HL-60 (cell line): ENCODE results near the gene STN1.
"Not testable (repeated sequence)": the region's sequence is repeated elsewhere in the genome, so short reads cannot be mapped to it uniquely, and the experiment has no call there.

Experiments used
- DNase-seq, 2 experiments: peaks; one replicate each; pipeline ENCODE4 v3.0.0-alpha.2; 2010 to 2020; ENCODE audit warnings: low read depth in 1 of 2, low spot score in 1 of 2
- H3K27ac ChIP-seq: fragments of 250-450 bp; sonication (Bioruptor Pico); replicated peaks from 2 replicates; pipeline ENCODE4 v1.5.1; 2020; ENCODE audit warnings: mild to moderate bottlenecking, moderate library complexity
- H3K27me3 ChIP-seq: fragments of 250-450 bp; sonication (Bioruptor Pico); 2 replicates; pipeline ENCODE4 v1.5.1; 2021; ENCODE audit warnings: mild to moderate bottlenecking, moderate library complexity; ENCODE audit not compliant: insufficient read depth, poor library complexity, severe bottlenecking
- H3K4me3 ChIP-seq: replicated peaks from 2 replicates; pipeline ENCODE4 v1.5.1; 2011; ENCODE audit warnings: mild to moderate bottlenecking, control low read depth, low read length; ENCODE audit not compliant: insufficient read depth
- CTCF ChIP-seq: IDR thresholded peaks from one replicate; pipeline ENCODE4 v1.5.1; 2011; ENCODE audit warnings: low read length, control low read depth, inconsistent platforms; ENCODE audit not compliant: insufficient read depth
- GABPA ChIP-seq: IDR thresholded peaks from 2 replicates; pipeline ENCODE4 v1.6.1; 2012; ENCODE audit warnings: low read depth
- POLR2AphosphoS5 ChIP-seq: IDR thresholded peaks from 2 replicates; pipeline ENCODE4 v1.6.1; 2012; ENCODE audit warnings: low read depth
- REST ChIP-seq: IDR thresholded peaks from 2 replicates; pipeline ENCODE4 v1.6.1; 2012; ENCODE audit warnings: low read depth; ENCODE audit not compliant: insufficient replicate concordance
- SPI1 ChIP-seq: IDR thresholded peaks from 2 replicates; pipeline ENCODE4 v1.6.1; 2012; ENCODE audit warnings: low read depth, mild to moderate bottlenecking, borderline replicate concordance

Gene STN1

DNA sequence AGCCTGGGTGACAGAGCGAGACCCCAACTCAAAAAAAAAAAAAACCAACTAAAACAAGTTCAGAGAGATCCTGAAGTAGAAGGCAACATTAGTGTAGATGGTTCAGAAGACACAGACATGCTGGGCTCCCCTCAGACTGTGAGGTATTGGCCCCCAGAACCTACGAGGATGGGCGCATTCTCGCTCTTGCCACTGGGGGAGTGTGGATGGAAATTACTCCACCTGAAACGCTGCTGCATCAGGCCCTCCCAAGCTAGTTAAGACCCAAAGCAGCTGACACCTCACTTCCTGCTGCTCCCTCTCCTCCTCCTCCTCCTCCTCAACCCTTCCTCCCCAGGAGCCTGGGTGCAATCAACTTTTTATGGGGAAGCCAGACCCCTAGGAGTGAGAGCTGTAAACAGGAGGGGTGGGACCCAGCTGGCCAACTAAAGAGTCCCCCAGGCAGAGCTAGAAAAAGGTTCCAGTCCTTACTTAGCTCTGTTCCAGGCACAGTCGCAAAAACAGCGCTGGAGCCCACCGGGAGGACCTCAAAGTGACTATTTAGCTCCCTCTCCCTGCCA lies 70.0 kb downstream of the STN1 start:
- Histone ChIP-seq H3K4me3 (no peak overlapping the region), H3K27me3 (no peaks in the 10 kb centered on the region), H3K27ac (no peak overlapping the region)
- TF ChIP-seq SPI1 (no peak), REST (no peak), CTCF (peak; percentile 1)
- no peak for DNase-seq

GRCh38 chr10:103847346-103847745 lies 70.6 kb downstream of the STN1 start:
- H3K27me3 ChIP-seq: no peaks in the 10 kb centered on the region
- no peak for DNase-seq
- H3K4me3 ChIP-seq: no peak overlapping the region
- H3K27ac ChIP-seq: no peak overlapping the region
- TF ChIP-seq POLR2AphosphoS5 (no peak), REST (no peak), SPI1 (no peak), CTCF (no peak), GABPA (no peak)

GRCh38 chr10:103845972-103846371 lies 72.0 kb downstream of the STN1 start:
- DNase-seq: peak in 1 of 2 experiments; percentile 70
- H3K27me3 ChIP-seq: no peaks in the 10 kb centered on the region
- no peak overlapping the region for H3K27ac ChIP-seq
- TF ChIP-seq SPI1 (peak; percentile 17; the same call in 1 of the 2 replicates), CTCF (no peak)
- no peak overlapping the region for H3K4me3 ChIP-seq

DNA sequence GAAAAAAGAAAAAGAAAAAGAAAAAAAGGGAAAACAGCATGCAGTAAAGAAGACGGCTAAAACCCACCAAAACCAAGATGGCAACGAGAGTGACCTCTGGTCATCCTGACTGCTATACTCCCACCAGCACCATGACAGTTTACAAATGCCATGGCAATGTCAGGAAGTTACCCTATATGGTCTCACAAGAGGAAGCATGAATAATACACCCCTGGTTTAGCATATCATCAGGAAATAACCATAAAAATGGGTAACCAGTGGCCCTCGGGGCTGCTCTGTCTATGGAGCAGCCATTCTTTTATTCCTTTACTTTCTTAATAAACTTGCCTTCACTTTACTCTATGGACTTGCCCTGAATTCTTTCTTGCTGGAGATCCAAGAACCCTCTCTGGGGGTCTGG lies 72.6 kb downstream of the STN1 start:
- DNase-seq, H3K4me3 ChIP-seq, H3K27ac ChIP-seq, H3K27me3 ChIP-seq: not testable (repeated sequence)
